Central memory CD4-positive, alpha-beta T cell (primary cell): ENCODE measurements around the gene FHIP2A.

Source experiments
- DNase-seq: peaks from one replicate; pipeline ENCODE4 v3.0.0; 2022

The FHIP2A gene

GRCh38 chr10:114857922-114858629 lies 36.5 kb downstream of the FHIP2A start:
- no peak for DNase-seq

- no peak for DNase-seq
Observed at GRCh38 chr10:114859222-114859621, 37.6 kb downstream of the FHIP2A start.

- DNase-seq = no peak
Observed at GRCh38 chr10:114862456-114862855, 40.9 kb downstream of the FHIP2A start.

GRCh38 chr10:114867365-114867764 lies 45.8 kb downstream of the FHIP2A start:
- DNase-seq = no peak

- DNase-seq = no peak
Observed at GRCh38 chr10:114868870-114869519, 47.4 kb downstream of the FHIP2A start.

- no peak for DNase-seq
Observed at GRCh38 chr10:114869520-114869892, 47.9 kb downstream of the FHIP2A start.

GRCh38 chr10:114870486-114870885 lies 48.9 kb downstream of the FHIP2A start:
- no peak for DNase-seq

- DNase-seq = no peak
Observed at GRCh38 chr10:114871379-114871778, 49.8 kb downstream of the FHIP2A start.
